ENCODE data around the gene SLC25A12.

DNA sequence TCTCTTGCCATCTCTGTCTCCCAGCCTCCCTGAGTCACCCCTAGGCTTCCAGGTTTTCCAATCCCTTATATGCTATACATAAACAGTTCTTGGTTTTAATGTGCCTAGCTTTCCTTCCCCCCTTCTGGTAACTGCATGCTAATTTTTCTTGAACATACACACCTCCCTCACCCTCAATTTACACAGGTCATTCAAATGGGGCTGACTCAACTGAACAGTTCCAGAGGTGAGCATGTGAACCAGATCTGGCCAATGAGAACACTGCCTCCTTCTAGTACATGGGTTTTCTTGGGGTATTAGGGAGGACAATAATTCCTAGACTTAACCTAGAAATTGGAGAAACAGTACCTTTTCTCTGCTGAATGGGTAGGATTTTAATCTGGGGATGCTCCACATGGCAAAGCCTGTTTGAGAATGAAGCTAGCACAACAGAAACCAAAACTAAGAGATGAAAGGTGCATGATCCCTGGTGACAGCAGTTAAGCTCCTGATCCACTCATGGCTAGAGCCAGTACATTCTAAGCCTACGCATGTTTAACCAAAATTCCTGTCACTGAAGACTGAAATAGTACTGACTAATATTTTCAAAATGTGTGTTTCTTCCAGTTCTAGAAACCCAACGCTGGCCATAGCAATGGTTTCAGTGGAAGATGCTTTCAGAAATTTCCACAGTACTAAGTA lies 11.8 kb downstream of the SLC25A12 start:
- TF ChIP-seq POLR2A (IDR thresholded peaks at IDR 0.05; ENCODE audit: low read depth, low read length) = no peak
- no peak for TF ChIP-seq ZSCAN29 (IDR thresholded peaks at IDR 0.05)
- TF ChIP-seq, protein P1, sequence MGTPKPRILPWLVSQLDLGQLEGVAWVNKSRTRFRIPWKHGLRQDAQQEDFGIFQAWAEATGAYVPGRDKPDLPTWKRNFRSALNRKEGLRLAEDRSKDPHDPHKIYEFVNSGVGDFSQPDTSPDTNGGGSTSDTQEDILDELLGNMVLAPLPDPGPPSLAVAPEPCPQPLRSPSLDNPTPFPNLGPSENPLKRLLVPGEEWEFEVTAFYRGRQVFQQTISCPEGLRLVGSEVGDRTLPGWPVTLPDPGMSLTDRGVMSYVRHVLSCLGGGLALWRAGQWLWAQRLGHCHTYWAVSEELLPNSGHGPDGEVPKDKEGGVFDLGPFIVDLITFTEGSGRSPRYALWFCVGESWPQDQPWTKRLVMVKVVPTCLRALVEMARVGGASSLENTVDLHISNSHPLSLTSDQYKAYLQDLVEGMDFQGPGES (IDR thresholded peaks at IDR 0.05) = no peak
- no peak for TF ChIP-seq SP1 (IDR thresholded peaks at IDR 0.05; ENCODE audit: low read depth, low read length)
- no peak for TF ChIP-seq GABPA (IDR thresholded peaks at IDR 0.05; ENCODE audit: low read depth)
- no peak for TF ChIP-seq CHD2 (IDR thresholded peaks at IDR 0.05; ENCODE audit: borderline replicate concordance, low read depth, low read length)
